Stimulated activated CD8-positive, alpha-beta memory T cell treated with anti-CD3 and anti-CD28 coated beads, Interleukin-2, amount 100 ng/mL, for 48 hours (primary cell): ENCODE results near the gene RANBP1.

ENCODE experiments used
- DNase-seq, 2 donors: peaks; one replicate each; pipeline ENCODE4 v3.0.0-alpha.2; 2020; ENCODE audit warnings: low read depth in 2 of 2

The RANBP1 gene

GRCh38 chr22:20171288-20172140, 55.6 kb downstream of the RANBP1 start:
- no peak for DNase-seq

- DNase-seq: no peak
These were observed 56.3 kb downstream of the RANBP1 start for GRCh38 chr22:20172141-20172613.

DNA sequence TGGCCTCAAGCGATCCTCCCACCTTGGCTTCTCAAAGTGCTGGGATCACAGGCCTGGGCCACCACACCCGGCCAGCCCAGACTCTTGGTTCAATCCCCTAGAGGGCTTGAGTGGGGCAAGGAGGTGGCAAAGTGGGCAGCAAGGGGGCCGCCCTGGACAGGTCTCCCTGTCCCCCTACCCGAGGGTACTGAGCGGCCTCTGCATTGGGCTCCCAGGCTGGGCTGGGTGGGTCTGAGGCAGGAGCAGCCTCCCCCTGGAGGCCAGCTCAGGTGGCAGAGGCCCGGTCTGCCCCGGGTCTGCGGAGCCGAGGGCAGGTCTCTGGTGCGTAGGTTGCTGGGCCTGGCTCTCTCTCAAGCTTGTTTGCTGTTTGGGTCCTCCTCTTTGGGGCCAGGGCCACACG, 57.3 kb downstream of the RANBP1 start:
- DNase-seq: no peak

DNA sequence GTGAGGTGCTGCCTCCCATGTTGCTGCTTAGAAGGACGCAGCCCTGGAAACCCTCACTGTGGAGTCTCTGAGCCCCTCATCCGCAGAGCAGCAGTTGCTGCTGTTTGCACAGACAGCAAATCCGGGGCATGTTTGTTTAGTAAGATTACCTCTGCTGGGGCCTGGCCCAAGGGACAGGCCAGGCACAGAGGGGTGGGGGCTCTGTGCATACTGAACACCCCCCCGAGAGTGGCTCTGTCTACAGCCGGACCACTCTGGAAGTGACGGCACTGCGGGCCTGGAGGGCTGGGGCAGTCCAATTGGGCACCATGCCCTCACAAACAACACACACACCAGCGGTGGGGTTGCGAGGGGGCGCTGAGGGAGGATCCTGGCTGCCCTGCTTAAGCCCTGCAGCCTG, 57.9 kb downstream of the RANBP1 start:
- DNase-seq: no peak

DNA sequence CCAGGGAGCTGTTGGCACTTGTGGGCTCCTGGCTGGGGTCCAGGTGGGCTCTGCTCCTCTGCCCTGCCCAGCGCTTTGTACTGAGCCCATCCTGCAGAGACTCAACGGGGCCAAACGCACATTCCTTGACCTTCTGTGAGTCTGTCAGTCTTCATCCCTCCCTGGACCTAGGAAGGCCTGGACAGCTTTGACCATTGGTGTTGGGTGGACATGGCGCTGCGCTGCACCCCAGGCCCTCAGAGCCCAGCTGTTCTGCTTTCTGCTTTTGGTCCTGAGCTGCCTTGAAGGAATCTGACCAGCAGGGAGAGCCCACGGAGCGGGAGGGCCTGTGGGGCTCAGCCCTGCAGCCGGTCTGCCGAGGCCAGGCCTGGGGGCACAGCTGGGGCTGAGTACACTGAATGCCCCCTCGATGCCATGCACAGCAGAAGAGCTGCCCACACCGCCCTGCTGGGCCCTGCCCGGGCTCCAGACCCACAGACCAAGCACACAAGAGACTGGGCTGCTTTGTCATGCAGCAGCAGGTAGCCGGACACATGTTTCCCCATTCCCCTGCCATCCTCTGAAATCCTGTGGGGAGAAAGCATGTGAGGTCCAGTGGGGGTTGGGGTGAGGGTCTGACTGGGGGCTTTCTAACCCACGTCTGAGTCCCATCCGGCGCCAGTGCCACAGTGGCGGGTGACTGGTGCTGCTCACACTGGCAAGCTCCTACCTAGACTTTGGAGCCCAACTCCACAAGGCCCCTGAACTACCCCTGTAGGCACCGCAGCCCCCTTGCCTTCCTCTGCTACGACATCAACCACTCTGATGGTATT, 59.1 kb downstream of the RANBP1 start:
- DNase-seq: no peak

GRCh38 chr22:20175597-20175900, 59.6 kb downstream of the RANBP1 start:
- DNase-seq: no peak

DNA sequence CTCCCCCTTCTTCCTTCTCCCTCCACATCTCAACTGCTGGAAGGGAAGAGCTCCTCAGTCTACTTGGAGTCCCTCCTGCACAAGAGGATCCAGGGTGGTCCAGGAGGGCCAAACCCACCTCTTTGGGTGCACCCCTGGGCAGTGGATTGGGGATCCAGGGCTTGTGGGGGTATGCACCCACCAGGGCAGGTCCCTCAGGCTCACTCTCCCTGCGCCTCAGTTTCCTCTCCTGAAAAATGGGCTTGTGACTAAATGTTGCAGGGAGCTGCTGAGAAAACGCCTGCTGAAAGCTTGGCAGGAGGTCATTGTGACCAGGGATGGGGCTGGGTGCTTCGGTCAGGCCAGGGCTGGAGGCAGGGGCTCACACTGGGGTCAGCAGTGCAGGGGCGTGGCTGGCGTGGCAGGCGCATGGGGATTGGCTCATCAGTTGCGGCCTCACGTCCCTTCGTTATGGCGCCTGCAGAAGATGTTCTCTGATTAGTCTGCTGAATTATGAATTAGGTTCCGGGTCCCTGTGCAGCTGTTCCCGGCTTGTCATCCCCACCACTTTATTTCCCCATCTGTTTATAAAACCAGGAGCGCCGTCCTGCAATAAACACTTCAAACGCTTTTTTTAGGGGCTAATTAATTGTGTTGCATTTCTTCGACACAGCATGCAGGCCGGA, 60.6 kb downstream of the RANBP1 start:
- DNase-seq: no peak
